ENCODE measurements around the gene FAM110D. TPM values are rescaled to one million over a fixed set of nuclear protein-coding genes. Genes with fewer than 3 reads are reported as not detected.

The FAM110D gene
- total RNA-seq, 1 donor from 2014 or later: not detected

DNA sequence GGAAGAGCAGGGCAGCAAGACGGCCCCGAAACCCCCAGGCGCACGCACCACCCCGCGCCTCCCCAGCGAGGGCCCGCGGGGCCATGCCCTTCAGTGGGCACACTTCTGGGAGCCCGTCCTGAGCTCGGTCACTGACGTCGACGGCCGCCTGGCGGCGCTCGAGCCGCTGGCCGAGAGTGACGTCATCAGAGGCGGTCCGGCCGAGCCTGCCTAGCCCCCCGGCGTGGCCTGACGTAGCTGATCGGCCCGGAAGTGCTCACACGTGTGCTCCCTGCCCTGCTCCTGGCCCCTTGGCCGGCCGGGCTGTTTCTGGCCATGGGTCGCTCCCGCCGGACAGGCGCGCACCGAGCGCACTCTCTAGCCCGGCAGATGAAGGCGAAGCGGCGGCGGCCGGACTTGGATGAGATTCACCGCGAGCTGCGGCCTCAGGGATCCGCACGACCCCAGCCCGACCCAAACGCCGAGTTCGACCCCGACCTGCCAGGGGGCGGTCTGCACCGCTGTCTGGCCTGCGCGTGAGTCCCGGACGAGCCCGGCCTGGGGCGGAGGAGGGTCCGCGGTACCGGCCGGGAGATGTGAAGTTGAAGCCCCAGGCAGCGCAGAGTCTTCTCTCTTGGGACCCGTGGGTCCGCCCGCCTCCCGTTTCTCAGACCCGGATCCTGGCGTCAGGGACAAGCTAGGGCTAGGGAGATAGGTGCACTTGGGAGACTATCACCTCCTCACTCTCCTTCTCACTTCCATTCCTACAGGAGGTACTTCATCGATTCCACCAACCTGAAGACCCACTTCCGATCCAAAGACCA lies 11.0 kb downstream of the FAM110D start, which contains the start of gene ZNF593:
Gene ZNF593 (plus strand): TSS at position 240 of the 803 bp plus-strand sequence. CDS start 76 bp downstream, at position 316.
- H3K4me3 ChIP-seq (ENCODE audit: low read depth, low read length): peak within 1 kb of the TSS; percentile 97

DNA sequence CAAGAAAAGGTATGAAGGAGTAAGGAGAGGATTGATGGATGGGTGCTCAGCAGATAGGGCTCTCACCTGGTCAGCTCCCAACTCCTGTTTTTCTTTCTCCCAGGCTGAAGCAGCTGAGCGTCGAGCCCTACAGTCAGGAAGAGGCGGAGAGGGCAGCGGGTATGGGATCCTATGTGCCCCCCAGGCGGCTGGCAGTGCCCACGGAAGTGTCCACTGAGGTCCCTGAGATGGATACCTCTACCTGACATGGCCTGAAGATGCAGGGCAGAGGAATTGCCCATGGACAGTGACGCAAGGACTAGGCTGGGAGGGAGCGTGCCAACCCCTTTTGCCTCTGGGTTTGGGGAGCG lies 11.6 kb downstream of the FAM110D start:
- TF ChIP-seq, protein P1, sequence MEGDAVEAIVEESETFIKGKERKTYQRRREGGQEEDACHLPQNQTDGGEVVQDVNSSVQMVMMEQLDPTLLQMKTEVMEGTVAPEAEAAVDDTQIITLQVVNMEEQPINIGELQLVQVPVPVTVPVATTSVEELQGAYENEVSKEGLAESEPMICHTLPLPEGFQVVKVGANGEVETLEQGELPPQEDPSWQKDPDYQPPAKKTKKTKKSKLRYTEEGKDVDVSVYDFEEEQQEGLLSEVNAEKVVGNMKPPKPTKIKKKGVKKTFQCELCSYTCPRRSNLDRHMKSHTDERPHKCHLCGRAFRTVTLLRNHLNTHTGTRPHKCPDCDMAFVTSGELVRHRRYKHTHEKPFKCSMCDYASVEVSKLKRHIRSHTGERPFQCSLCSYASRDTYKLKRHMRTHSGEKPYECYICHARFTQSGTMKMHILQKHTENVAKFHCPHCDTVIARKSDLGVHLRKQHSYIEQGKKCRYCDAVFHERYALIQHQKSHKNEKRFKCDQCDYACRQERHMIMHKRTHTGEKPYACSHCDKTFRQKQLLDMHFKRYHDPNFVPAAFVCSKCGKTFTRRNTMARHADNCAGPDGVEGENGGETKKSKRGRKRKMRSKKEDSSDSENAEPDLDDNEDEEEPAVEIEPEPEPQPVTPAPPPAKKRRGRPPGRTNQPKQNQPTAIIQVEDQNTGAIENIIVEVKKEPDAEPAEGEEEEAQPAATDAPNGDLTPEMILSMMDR (conservative IDR thresholded peaks at IDR 0.05; ENCODE audit: low read depth, low read length): no peak
- peak overlapping the region; percentile 97 for H3K4me3 ChIP-seq (ENCODE audit: low read depth, low read length)
- no peak for DNase-seq (ENCODE audit: low read depth)

More for the DNA sequence above, 11.0 kb downstream of the FAM110D start, which contains the start of gene ZNF593:
- DNase-seq (ENCODE audit: low read depth): no peak
- TF ChIP-seq, protein P1 (conservative IDR thresholded peaks at IDR 0.05; ENCODE audit: low read depth, low read length): peak; percentile 71

GRCh38 chr1:26171084-26172072 lies 12.5 kb downstream of the FAM110D start, which contains the start of gene ZNF593OS:
Gene ZNF593OS, minus strand, starts transcription at chr1:26171832. Its CDS starts 171 bp downstream, at chr1:26171661.
- no peak for DNase-seq (ENCODE audit: low read depth)
- H3K4me3 ChIP-seq (ENCODE audit: low read depth, low read length): peak within 1 kb of the TSS; percentile 97
- TF ChIP-seq, protein P1 (conservative IDR thresholded peaks at IDR 0.05; ENCODE audit: low read depth, low read length): no peak

DNA sequence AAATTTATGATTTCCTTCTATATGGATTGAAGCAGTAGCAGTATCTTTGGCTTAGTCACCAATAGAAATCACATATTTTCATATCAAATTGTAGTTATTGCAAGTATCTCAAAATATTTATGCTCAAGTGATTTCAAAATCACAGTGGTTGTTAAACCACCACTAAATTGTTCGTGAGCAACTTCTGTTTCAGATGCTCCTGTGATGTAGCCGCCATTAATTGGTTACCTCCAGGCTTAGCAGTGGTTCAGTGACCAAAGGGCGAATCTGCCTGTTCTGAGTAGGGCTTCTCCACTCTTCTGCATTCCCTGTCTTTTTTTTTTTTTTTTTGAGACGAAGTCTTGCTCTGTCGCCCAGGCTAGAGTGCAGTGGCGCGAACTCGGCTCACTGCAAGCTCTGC lies 16.5 kb downstream of the FAM110D start:
- TF ChIP-seq, protein P1 (conservative IDR thresholded peaks at IDR 0.05; ENCODE audit: low read depth, low read length): no peak
- H3K4me3 ChIP-seq (ENCODE audit: low read depth, low read length): no peak overlapping the region
- no peak for DNase-seq (ENCODE audit: low read depth)

DNA sequence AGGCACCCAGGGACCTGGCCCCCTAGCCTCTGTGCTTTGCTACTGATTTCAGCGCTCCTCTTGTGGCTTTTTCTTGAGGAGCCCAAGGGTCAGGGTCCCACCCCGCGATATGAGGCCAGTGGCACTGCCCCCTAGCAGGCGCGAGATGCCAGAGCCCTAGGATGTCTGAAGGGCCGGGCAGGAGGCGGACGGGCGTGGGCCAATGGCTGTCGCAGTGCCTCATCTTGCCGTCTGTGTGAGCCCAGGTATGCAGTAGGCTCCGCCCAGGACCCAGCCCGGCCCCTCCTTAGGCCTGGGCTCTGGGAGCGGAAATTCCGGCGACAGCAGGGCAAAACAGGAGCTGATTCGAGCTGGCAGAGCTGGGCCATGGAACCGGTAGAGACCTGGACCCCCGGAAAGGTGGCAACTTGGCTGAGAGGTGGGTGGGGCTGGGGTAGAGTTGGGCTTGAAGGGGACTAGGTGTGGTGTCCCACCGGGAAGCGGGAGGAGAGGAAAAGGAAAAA lies 18.4 kb downstream of the FAM110D start, which contains the start of gene CNKSR1:
Gene CNKSR1 (plus strand): TSS at position 310 of the 503 bp plus-strand sequence. CDS start 57 bp downstream, at position 367.
- no peak for DNase-seq (ENCODE audit: low read depth)
- TF ChIP-seq, protein P1 (conservative IDR thresholded peaks at IDR 0.05; ENCODE audit: low read depth, low read length): peak; percentile 12
- H3K4me3 ChIP-seq (ENCODE audit: low read depth, low read length): peak within 1 kb of the TSS; percentile 40

GRCh38 chr1:26180010-26180506 lies 21.2 kb downstream of the FAM110D start:
- TF ChIP-seq, protein P1 (conservative IDR thresholded peaks at IDR 0.05; ENCODE audit: low read depth, low read length): no peak
- no peak for DNase-seq (ENCODE audit: low read depth)
- no peak overlapping the region for H3K4me3 ChIP-seq (ENCODE audit: low read depth, low read length)
